ENCODE measurements around the gene ZKSCAN2. TPM values are rescaled to one million over a fixed set of nuclear protein-coding genes. Genes with fewer than 3 reads are reported as not detected.

Gene ZKSCAN2
- 3.2 and 3.6 TPM in 2 replicates for total RNA-seq

GRCh38 chr16:25257470-25257955, at the start of gene ZKSCAN2:
Gene ZKSCAN2 (minus strand): TSS chr16:25257845. CDS start chr16:25257127, 718 bp downstream.

Other genes starting within 250 kb of the ZKSCAN2 start
- gene ARHGAP17, start 242.5 kb downstream of the ZKSCAN2 start, total RNA-seq, result 31.3 and 35.4 TPM in 2 replicates
- gene LCMT1, start 146.1 kb downstream of the ZKSCAN2 start, total RNA-seq, result 35.7 and 36.7 TPM in 2 replicates
- not detected in 2 replicates for gene AQP8, start 40.9 kb downstream of the ZKSCAN2 start, total RNA-seq